DND-41 (cell line): Measurements from ENCODE around the gene ATP6V0C.

ENCODE experiments used
- ATAC-seq: fragments of 200-7000 bp; cut with Tn5 transposase; 3 replicates; pipeline ENCODE4 v1.9.1; 2021; ENCODE audit warnings: low read depth; ENCODE audit not compliant: insufficient read depth
- DNase-seq: peaks from one replicate; pipeline ENCODE4 v3.0.0-alpha.2; 2020
- H2AFZ ChIP-seq: 2 replicates; pipeline ENCODE4 v1.6.0; 2012; ENCODE audit warnings: low read depth, low read length
- H3K27ac ChIP-seq: 2 replicates; pipeline ENCODE4 v1.5.1; 2012; ENCODE audit warnings: low read length, inconsistent platforms
- H3K27me3 ChIP-seq: fragments of 200-600 bp; sonication (generic); 2 replicates; pipeline ENCODE4 v1.6.0; 2012; ENCODE audit warnings: low read length, mild to moderate bottlenecking, inconsistent platforms; ENCODE audit not compliant: insufficient read depth, poor library complexity
- H3K36me3 ChIP-seq: 2 replicates; pipeline ENCODE4 v1.5.1; 2012; ENCODE audit warnings: low read length, inconsistent platforms; ENCODE audit not compliant: insufficient read depth
- H3K4me1 ChIP-seq: 2 replicates; pipeline ENCODE4 v1.5.1; 2012; ENCODE audit warnings: mild to moderate bottlenecking, low read length; ENCODE audit not compliant: insufficient read depth
- H3K4me2 ChIP-seq: 2 replicates; pipeline ENCODE4 v1.6.0; 2012; ENCODE audit warnings: mild to moderate bottlenecking, moderate library complexity, low read length, inconsistent platforms; ENCODE audit not compliant: insufficient read depth
- H3K4me3 ChIP-seq, 2 experiments: fragments of 200-600 bp in 1 of 2; shearing (Covaris generic) in 1 of 2; 2 replicates each; pipeline ENCODE4 v1.5.1; 2012 to 2016; ENCODE audit warnings: inconsistent platforms in 2 of 2, low read length in 2 of 2, mild to moderate bottlenecking in 2 of 2, low read depth in 1 of 2, moderate library complexity in 1 of 2
- H3K79me2 ChIP-seq: 2 replicates; pipeline ENCODE4 v1.6.0; 2012; ENCODE audit warnings: low read length, inconsistent platforms; ENCODE audit not compliant: insufficient read depth
- H3K9ac ChIP-seq: 2 replicates; pipeline ENCODE4 v1.6.0; 2012; ENCODE audit warnings: low read depth, mild to moderate bottlenecking, inconsistent platforms, low read length, moderate library complexity
- H3K9me3 ChIP-seq: 2 replicates; pipeline ENCODE4 v1.5.1; 2012; ENCODE audit warnings: low read length, moderate library complexity, mild to moderate bottlenecking, inconsistent platforms; ENCODE audit not compliant: insufficient read depth, severe bottlenecking
- H4K20me1 ChIP-seq: 2 replicates; pipeline ENCODE4 v1.6.0; 2012; ENCODE audit warnings: low read length; ENCODE audit not compliant: insufficient read depth
- EZH2 ChIP-seq: IDR thresholded peaks from 3 replicates; pipeline ENCODE4 v1.6.1; 2012; ENCODE audit warnings: borderline replicate concordance, low read depth, mild to moderate bottlenecking, moderate library complexity, low read length, inconsistent platforms; ENCODE audit not compliant: severe bottlenecking
- TF ChIP-seq, protein P1 (sequence below): IDR thresholded peaks from 2 replicates; pipeline ENCODE4 v1.5.1; 2012; ENCODE audit warnings: borderline replicate concordance, low read length, moderate library complexity, mild to moderate bottlenecking; ENCODE audit not compliant: poor library complexity, severe bottlenecking; ENCODE audit errors: extremely low read depth

Gene ATP6V0C

DNA sequence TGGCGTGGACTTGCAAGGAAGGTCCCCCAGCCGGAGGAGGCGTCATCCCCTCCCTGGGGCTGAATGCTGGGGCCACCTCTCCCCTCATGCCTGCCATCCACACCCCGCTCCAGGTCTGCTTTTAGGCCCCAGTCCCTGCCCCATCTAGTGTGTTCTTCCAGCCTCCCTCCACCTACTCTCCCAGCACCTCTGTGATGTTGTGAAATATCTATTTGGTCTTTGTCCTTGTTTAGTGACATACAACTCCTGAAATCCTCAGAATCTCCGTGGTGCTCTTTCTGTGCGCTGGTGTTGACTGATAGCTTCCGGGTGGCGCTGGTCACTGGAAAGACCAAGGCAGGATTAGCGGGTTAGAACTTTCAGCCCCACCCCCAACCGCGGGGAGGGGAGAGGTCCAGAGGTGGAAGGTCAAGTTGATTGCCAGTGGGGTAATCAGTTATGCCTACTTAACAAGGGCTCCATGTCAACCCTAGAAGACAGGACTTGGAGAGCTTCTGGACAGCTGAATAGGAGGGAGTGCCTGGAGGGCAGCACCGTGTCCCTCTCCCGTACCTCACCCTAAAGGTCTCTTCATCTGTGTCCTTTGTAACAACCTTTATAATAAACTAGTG is 28.7 kb upstream of the ATP6V0C start:
- TF ChIP-seq, protein P1, sequence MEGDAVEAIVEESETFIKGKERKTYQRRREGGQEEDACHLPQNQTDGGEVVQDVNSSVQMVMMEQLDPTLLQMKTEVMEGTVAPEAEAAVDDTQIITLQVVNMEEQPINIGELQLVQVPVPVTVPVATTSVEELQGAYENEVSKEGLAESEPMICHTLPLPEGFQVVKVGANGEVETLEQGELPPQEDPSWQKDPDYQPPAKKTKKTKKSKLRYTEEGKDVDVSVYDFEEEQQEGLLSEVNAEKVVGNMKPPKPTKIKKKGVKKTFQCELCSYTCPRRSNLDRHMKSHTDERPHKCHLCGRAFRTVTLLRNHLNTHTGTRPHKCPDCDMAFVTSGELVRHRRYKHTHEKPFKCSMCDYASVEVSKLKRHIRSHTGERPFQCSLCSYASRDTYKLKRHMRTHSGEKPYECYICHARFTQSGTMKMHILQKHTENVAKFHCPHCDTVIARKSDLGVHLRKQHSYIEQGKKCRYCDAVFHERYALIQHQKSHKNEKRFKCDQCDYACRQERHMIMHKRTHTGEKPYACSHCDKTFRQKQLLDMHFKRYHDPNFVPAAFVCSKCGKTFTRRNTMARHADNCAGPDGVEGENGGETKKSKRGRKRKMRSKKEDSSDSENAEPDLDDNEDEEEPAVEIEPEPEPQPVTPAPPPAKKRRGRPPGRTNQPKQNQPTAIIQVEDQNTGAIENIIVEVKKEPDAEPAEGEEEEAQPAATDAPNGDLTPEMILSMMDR: no peak
- no peak for TF ChIP-seq EZH2
- H3K4me3 ChIP-seq: no peak overlapping the region
- no peaks in the 10 kb centered on the region for H3K27me3 ChIP-seq
- no peak for ATAC-seq
- H3K27ac ChIP-seq: no peak overlapping the region
- no peak overlapping the region for H2AFZ ChIP-seq
- H3K79me2 ChIP-seq: peaks cover 77% of the 10 kb centered on the region
- no peaks in the 10 kb centered on the region for H3K9me3 ChIP-seq
- peaks cover 82% of the 10 kb centered on the region for H4K20me1 ChIP-seq
- DNase-seq: no peak
- no peaks in the 10 kb centered on the region for H3K4me1 ChIP-seq
- peaks cover 9% of the 10 kb centered on the region for H3K36me3 ChIP-seq
- no peak overlapping the region for H3K4me2 ChIP-seq
- no peak overlapping the region for H3K9ac ChIP-seq

DNA sequence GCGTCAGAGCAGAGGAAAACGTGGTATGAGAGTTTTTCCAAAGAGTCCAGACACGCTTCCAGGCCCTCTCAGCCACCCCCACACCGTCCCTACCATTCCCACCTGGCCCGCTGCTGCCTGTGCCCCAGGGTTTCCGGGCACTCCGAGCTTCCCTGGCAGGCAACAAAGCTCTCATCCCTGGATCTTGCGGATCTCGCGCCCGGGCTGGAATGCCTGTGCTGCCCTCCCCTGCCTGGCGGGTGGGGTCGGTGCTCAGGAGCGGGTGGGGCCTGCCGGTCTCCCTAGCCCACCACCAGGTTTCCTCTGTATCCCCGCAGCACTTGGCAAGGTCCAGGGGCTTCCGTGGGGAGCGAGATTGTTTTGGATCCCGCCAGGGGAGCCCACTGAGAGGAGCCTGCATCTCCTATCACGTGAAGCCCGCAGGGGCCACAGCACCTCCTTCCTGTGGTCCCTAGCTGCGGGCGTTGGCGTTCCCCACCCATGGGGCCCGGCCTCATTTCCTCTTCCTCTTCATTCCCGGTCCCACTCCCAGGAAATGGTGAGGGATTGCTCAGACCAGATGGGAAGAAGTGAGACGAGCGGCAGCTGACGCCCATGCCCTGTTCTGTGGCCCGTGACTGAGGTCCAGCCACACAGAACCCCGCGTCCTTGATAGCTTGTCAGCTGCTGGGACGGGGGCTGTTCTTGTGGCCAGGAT is 27.8 kb upstream of the ATP6V0C start:
- H3K9ac ChIP-seq: no peak overlapping the region
- no peak overlapping the region for H3K4me2 ChIP-seq
- no peaks in the 10 kb centered on the region for H3K4me1 ChIP-seq
- H3K27me3 ChIP-seq: no peaks in the 10 kb centered on the region
- H3K9me3 ChIP-seq: no peaks in the 10 kb centered on the region
- H3K79me2 ChIP-seq: peaks cover 73% of the 10 kb centered on the region
- DNase-seq (no peak), ATAC-seq (no peak)
- no peak overlapping the region for H3K27ac ChIP-seq
- H4K20me1 ChIP-seq: peaks cover 80% of the 10 kb centered on the region
- TF ChIP-seq, protein P1: no peak
- no peak for TF ChIP-seq EZH2
- no peak overlapping the region for H2AFZ ChIP-seq
- peaks cover 14% of the 10 kb centered on the region for H3K36me3 ChIP-seq
- no peak overlapping the region for H3K4me3 ChIP-seq

DNA sequence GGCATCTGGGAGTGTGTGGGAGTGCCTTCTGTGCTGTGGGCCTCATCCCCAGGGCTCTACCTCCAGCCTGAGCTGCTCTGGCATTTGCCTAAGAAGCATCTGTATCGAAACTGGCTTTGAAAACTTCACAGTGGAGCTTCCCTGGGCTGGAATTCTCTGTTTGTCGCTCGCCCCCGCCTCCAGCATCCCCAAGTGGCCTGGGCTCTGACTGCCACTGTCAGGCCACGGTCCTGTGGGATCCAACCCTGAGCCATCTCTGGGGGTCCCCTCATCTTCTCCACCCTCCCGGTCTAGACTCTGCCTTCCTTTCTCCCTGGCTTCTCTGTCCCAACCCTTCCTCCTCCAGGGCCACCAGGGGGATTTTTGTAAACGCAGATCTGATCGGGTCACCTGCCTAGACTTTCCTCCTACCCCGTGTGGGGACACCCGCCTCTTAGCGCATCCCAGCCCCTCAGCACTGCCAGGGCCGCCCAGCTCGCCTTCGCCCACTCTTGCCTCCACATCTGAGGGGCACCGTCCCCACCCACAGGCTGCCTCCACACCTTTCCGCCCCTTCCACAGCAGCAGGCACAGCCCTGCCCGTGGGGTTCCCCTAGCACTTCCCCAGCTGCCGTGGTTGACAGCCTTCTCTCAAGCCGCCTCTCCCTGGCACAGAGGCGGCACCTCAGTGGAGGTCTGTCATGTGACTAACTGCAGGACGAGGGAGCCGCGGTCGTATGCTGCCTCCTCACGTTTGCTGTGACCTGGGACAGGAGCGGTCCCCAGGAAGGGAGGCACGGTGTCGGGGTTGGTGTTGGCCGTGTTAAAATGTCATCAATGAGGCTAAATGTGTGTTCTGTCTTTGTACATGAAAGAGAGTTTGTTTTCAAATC is 26.9 kb upstream of the ATP6V0C start:
- no peak overlapping the region for H3K4me2 ChIP-seq
- no peak overlapping the region for H3K4me3 ChIP-seq
- H3K9me3 ChIP-seq: no peaks in the 10 kb centered on the region
- no peak overlapping the region for H3K27ac ChIP-seq
- H3K27me3 ChIP-seq: no peaks in the 10 kb centered on the region
- no peaks in the 10 kb centered on the region for H3K4me1 ChIP-seq
- ATAC-seq (no peak), DNase-seq (no peak)
- no peak overlapping the region for H3K9ac ChIP-seq
- peaks cover 65% of the 10 kb centered on the region for H3K79me2 ChIP-seq
- H3K36me3 ChIP-seq: peaks cover 13% of the 10 kb centered on the region
- H2AFZ ChIP-seq: no peak overlapping the region
- peaks cover 73% of the 10 kb centered on the region for H4K20me1 ChIP-seq
- TF ChIP-seq, protein P1: no peak
- no peak for TF ChIP-seq EZH2
